GM12891 (cell line): ENCODE measurements around the gene RMND5A.
"Not testable (repeated sequence)": the region's sequence is repeated elsewhere in the genome, so short reads cannot be mapped to it uniquely, and the experiment has no call there.

Experiments used
- POLR2A ChIP-seq: IDR thresholded peaks from 2 replicates; pipeline ENCODE4 v1.6.1; 2011; ENCODE audit warnings: low read depth, low read length, control low read depth
- TAF1 ChIP-seq: IDR thresholded peaks from 2 replicates; pipeline ENCODE4 v1.6.1; 2011; ENCODE audit warnings: low read depth, low read length, control low read depth

DNA sequence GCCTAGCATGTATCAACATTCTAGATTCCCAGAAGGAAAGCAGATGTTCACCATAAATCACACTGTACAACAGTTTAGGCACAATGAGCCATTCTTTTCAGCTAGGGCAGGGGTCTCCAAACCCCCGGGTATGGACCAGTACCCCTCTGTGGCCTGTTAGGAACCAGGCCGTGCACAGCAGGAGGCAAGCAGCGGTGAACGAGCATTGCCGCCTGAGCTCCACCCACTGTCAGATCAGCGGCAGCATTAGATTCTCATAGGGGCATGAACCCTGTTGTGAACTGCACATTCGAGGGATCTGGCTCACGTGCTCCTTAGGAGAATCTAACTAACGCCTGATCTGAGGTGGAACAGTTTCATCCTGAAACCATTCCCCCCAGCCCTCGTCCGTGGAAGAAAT, 19.8 kb downstream of the RMND5A start:
- not testable (repeated sequence) for TF ChIP-seq POLR2A, TAF1
